NCI-H1048 (cell line): Measurements from ENCODE around the gene SEC11A.
"Not testable (repeated sequence)": the region's sequence is repeated elsewhere in the genome, so short reads cannot be mapped to it uniquely, and the experiment has no call there.

Source experiments
- DNase-seq: peaks from one replicate; lab custom pipeline; 2025; lab: John Stamatoyannopoulos, UW

The SEC11A gene

GRCh38 chr15:84641871-84642270 is 74.1 kb downstream of the SEC11A start:
- DNase-seq: not testable (repeated sequence)

GRCh38 chr15:84638103-84638502 is 77.8 kb downstream of the SEC11A start:
- no peak for DNase-seq

- DNase-seq: no peak
Measured at GRCh38 chr15:84634228-84634837, 81.6 kb downstream of the SEC11A start.

GRCh38 chr15:84633311-84634227 is 82.4 kb downstream of the SEC11A start:
- DNase-seq: no peak

GRCh38 chr15:84631706-84632272 is 84.2 kb downstream of the SEC11A start:
- no peak for DNase-seq

- no peak for DNase-seq
Measured at GRCh38 chr15:84629033-84629432, 86.9 kb downstream of the SEC11A start.

GRCh38 chr15:84625123-84625522 is 90.8 kb downstream of the SEC11A start:
- DNase-seq: no peak

GRCh38 chr15:84624359-84624758 is 91.6 kb downstream of the SEC11A start:
- DNase-seq: no peak

- no peak for DNase-seq
Measured at GRCh38 chr15:84621358-84621979, 94.5 kb downstream of the SEC11A start.

- DNase-seq: no peak
Measured at GRCh38 chr15:84620626-84621025, 95.3 kb downstream of the SEC11A start.
